Common myeloid progenitor, CD34-positive (primary cell): ENCODE results near the gene CCDC70.
"Not testable (repeated sequence)": the region's sequence is repeated elsewhere in the genome, so short reads cannot be mapped to it uniquely, and the experiment has no call there.

Experiments used
- CTCF ChIA-PET: fragments of 350-600 bp; sonication (Branson Sonifier 250); formaldehyde crosslinking; loops from one replicate; lab custom pipeline; 2021; ENCODE audit warnings: antibody characterized with exemption; lab: Charles Lee
- POLR2A ChIA-PET: fragments of 350-600 bp; sonication (Branson Sonifier 250); formaldehyde crosslinking; loops from one replicate; lab custom pipeline; 2021; ENCODE audit warnings: antibody characterized with exemption; lab: Charles Lee
- DNase-seq, 3 donors: peaks; one replicate each; pipeline versions ENCODE4 v3.0.0 to v3.0.0-alpha.2; 2013
- H3K27ac ChIP-seq, 2 experiments: 1 replicate in 1 of 2; 2 replicates in 1 of 2; pipeline ENCODE4 v1.7.0; 2013; ENCODE audit warnings: inconsistent platforms in 2 of 2, low read length in 2 of 2, mild to moderate bottlenecking in 2 of 2, low read depth in 1 of 2, moderate library complexity in 1 of 2; ENCODE audit not compliant: severe bottlenecking in 2 of 2, insufficient read depth in 1 of 2, poor library complexity in 1 of 2
- H3K27me3 ChIP-seq, 5 experiments: replicated peaks in 2 of 5; 1 replicate in 3 of 5; 2 replicates in 2 of 5; pipeline versions ENCODE4 v1.6.1 to v1.7.0; 2013; ENCODE audit warnings: low read length in 4 of 5, mild to moderate bottlenecking in 2 of 5, moderate library complexity in 2 of 5, inconsistent platforms in 1 of 5; ENCODE audit not compliant: insufficient read depth in 5 of 5, control insufficient read depth in 4 of 5
- H3K36me3 ChIP-seq, 4 experiments: 1 replicate in 2 of 4; 2 replicates in 2 of 4; pipeline versions ENCODE4 v1.6.1 to v1.7.0; 2013; ENCODE audit warnings: low read length in 3 of 4, control low read depth in 1 of 4, mild to moderate bottlenecking in 1 of 4; ENCODE audit not compliant: control insufficient read depth in 4 of 4, insufficient read depth in 4 of 4
- H3K4me1 ChIP-seq, 4 experiments: 1 replicate in 3 of 4; 2 replicates in 1 of 4; pipeline versions ENCODE4 v1.6.1 to v1.7.1; 2013; ENCODE audit warnings: low read length in 3 of 4, mild to moderate bottlenecking in 3 of 4, control low read depth in 1 of 4, inconsistent platforms in 1 of 4, moderate library complexity in 1 of 4; ENCODE audit not compliant: control insufficient read depth in 4 of 4, insufficient read depth in 4 of 4; ENCODE audit errors: control extremely low read depth in 1 of 4
- H3K4me3 ChIP-seq, 7 experiments: 1 replicate in 4 of 7; 2 replicates in 3 of 7; pipeline versions ENCODE4 v1.5.1 to v1.7.0; 2013; ENCODE audit warnings: mild to moderate bottlenecking in 7 of 7, low read length in 6 of 7, moderate library complexity in 6 of 7, inconsistent platforms in 2 of 7, low read depth in 2 of 7, control low read depth in 1 of 7; ENCODE audit not compliant: insufficient read depth in 4 of 7, control insufficient read depth in 1 of 7; ENCODE audit errors: extremely low read depth in 1 of 7
- H3K9me3 ChIP-seq, 5 experiments: 1 replicate in 4 of 5; 2 replicates in 1 of 5; pipeline versions ENCODE4 v1.6.1 to v1.7.1; 2013; ENCODE audit warnings: low read length in 4 of 5, mild to moderate bottlenecking in 2 of 5, inconsistent platforms in 1 of 5, low read depth in 1 of 5, moderate library complexity in 1 of 5; ENCODE audit not compliant: control insufficient read depth in 4 of 5, insufficient read depth in 2 of 5; ENCODE audit errors: control extremely low read depth in 1 of 5
- WGBS: methylation state at CpG from one replicate; pipeline ENCODE4 v1.1.5; 2013; ENCODE audit not compliant: insufficient coverage; 5-methylcytosine and 5-hydroxymethylcytosine counted together

The CCDC70 gene

GRCh38 chr13:51823359-51823758 is 38.4 kb upstream of the CCDC70 start:
- Histone ChIP-seq H3K9me3 (no peaks in the 10 kb centered on the region), H3K4me1 (peaks cover 50 to 78% (median 67%) of the 10 kb centered on the region in 4 experiments), H3K36me3 (no peaks in the 10 kb centered on the region), H3K4me3 (no peak overlapping the region), H3K27ac (no peak overlapping the region), H3K27me3 (no peaks in the 10 kb centered on the region)
- WGBS, result 91% methylated on average over 2 of the region's 2 CpGs
- CTCF ChIA-PET, result interaction anchor here (1.5 to 7.5 kb wide), 3 partner anchors 9 to 11 kb away, joined by 3 to 58 read pairs (median 51); no protein-coding TSS in a partner anchor
- POLR2A ChIA-PET, result no interaction called here
- DNase-seq, result no peak

- no peaks in the 10 kb centered on the region for H3K27me3 ChIP-seq
- no peak for DNase-seq
- H3K4me3 ChIP-seq, result no peak overlapping the region
- 100% methylated on average over 1 of the region's 2 CpGs for WGBS
- H3K36me3 ChIP-seq, result no peaks in the 10 kb centered on the region
- peaks cover 54 to 81% (median 70%) of the 10 kb centered on the region in 4 experiments for H3K4me1 ChIP-seq
- CTCF ChIA-PET, result interaction anchor here (1.5 to 7.5 kb wide), 3 partner anchors 9 to 11 kb away, joined by 3 to 58 read pairs (median 51); no protein-coding TSS in a partner anchor
- POLR2A ChIA-PET, result no interaction called here
- no peak overlapping the region for H3K27ac ChIP-seq
- no peaks in the 10 kb centered on the region for H3K9me3 ChIP-seq
These were observed 37.9 kb upstream of the CCDC70 start for GRCh38 chr13:51823863-51824262.

GRCh38 chr13:51824712-51825111 is 37.1 kb upstream of the CCDC70 start:
- H3K4me1 ChIP-seq, result peaks cover 59 to 85% (median 74%) of the 10 kb centered on the region in 4 experiments

GRCh38 chr13:51825165-51825592 is 36.6 kb upstream of the CCDC70 start:
- peak; percentile 40 to 89 (median 82) for DNase-seq
- Histone ChIP-seq H3K27me3 (no peaks in the 10 kb centered on the region), H3K27ac (no peak overlapping the region), H3K4me1 (peaks cover 58 to 90% (median 76%) of the 10 kb centered on the region in 4 experiments), H3K4me3 (peak overlapping the region in 1 of 7 experiments; percentile 2), H3K9me3 (no peaks in the 10 kb centered on the region), H3K36me3 (no peaks in the 10 kb centered on the region)
- 0% methylated on average over 1 of the region's 2 CpGs for WGBS
- ChIA-PET POLR2A (no interaction called here), CTCF (interaction anchor here (0.8 to 7.5 kb wide), 6 partner anchors 10 to 21 kb away, joined by 3 to 58 read pairs (median 8); no protein-coding TSS in a partner anchor)

More at GRCh38 chr13:51824712-51825111, 37.1 kb upstream of the CCDC70 start:
- POLR2A ChIA-PET, DNase-seq, H3K27ac ChIP-seq, H3K27me3 ChIP-seq, H3K36me3 ChIP-seq, H3K9me3 ChIP-seq: not testable (repeated sequence)
- 99% methylated on average over 8 of the region's 11 CpGs for WGBS
- peak overlapping the region in 1 of 7 experiments; percentile 2 for H3K4me3 ChIP-seq
- CTCF ChIA-PET, result interaction anchor here (7.5 kb wide), 1 partner anchor 10 kb away, joined by 58 read pairs; no protein-coding TSS in a partner anchor

- H3K27me3 ChIP-seq, result no peaks in the 10 kb centered on the region
- no peak overlapping the region for H3K27ac ChIP-seq
- WGBS, result 76% methylated on average over 5 of the region's 10 CpGs
- H3K4me3 ChIP-seq, result no peak overlapping the region
- peaks cover 56 to 90% (median 74%) of the 10 kb centered on the region in 4 experiments for H3K4me1 ChIP-seq
- H3K36me3 ChIP-seq, result no peaks in the 10 kb centered on the region
- no peaks in the 10 kb centered on the region for H3K9me3 ChIP-seq
- CTCF ChIA-PET, result interaction anchor here (0.8 to 7.5 kb wide), 7 partner anchors 9 to 21 kb away, joined by 3 to 58 read pairs (median 6); no protein-coding TSS in a partner anchor
- POLR2A ChIA-PET, result interaction anchor here (0.5 kb wide), 1 partner anchor 103 kb away, joined by 4 read pairs; no protein-coding TSS in a partner anchor
- peak in 1 of 3 donors; percentile 47 for DNase-seq
These were observed 36.0 kb upstream of the CCDC70 start for GRCh38 chr13:51825681-51826254.

GRCh38 chr13:51826606-51827005 is 35.2 kb upstream of the CCDC70 start:
- 20% methylated on average over 7 of the region's 7 CpGs for WGBS
- Histone ChIP-seq H3K27ac (no peak overlapping the region), H3K4me3 (peak overlapping the region in 1 of 7 experiments; percentile 11), H3K36me3 (no peaks in the 10 kb centered on the region), H3K27me3 (no peaks in the 10 kb centered on the region), H3K9me3 (no peaks in the 10 kb centered on the region), H3K4me1 (peaks cover 49 to 82% (median 66%) of the 10 kb centered on the region in 4 experiments)
- ChIA-PET CTCF (interaction anchor here (1.1 to 7.5 kb wide), 6 partner anchors 8 to 392 kb away, joined by 3 to 58 read pairs (median 6); no protein-coding TSS in a partner anchor), POLR2A (interaction anchor here (0.5 kb wide), 1 partner anchor 40 kb away, joined by 3 read pairs; no protein-coding TSS in a partner anchor)
- DNase-seq, result peak in 1 of 3 donors; percentile 49

GRCh38 chr13:51827254-51827653 is 34.5 kb upstream of the CCDC70 start:
- no peak overlapping the region for H3K4me3 ChIP-seq
- no peak for DNase-seq
- H3K27me3 ChIP-seq, result no peaks in the 10 kb centered on the region
- no peak overlapping the region for H3K27ac ChIP-seq
- 8% methylated on average over 4 of the region's 4 CpGs for WGBS
- H3K4me1 ChIP-seq, result peaks cover 43 to 79% (median 61%) of the 10 kb centered on the region in 4 experiments
- POLR2A ChIA-PET, result interaction anchor here (0.5 kb wide), 1 partner anchor 40 kb away, joined by 3 read pairs; no protein-coding TSS in a partner anchor
- H3K9me3 ChIP-seq, result no peaks in the 10 kb centered on the region
- no peaks in the 10 kb centered on the region for H3K36me3 ChIP-seq
- CTCF ChIA-PET, result interaction anchor here (1.2 to 7.5 kb wide), 6 partner anchors 8 to 392 kb away, joined by 3 to 58 read pairs (median 6); no protein-coding TSS in a partner anchor
